HG02571 (cell line): ENCODE measurements around the gene MST1.

Experiments used
- ATAC-seq: cut with Tn5 transposase; IDR thresholded peaks from one replicate; pipeline ENCODE4 v1.9.1; 2021; ENCODE audit warnings: mild to moderate bottlenecking, moderate library complexity; ENCODE audit not compliant: unreplicated experiment

MST1 gene

DNA sequence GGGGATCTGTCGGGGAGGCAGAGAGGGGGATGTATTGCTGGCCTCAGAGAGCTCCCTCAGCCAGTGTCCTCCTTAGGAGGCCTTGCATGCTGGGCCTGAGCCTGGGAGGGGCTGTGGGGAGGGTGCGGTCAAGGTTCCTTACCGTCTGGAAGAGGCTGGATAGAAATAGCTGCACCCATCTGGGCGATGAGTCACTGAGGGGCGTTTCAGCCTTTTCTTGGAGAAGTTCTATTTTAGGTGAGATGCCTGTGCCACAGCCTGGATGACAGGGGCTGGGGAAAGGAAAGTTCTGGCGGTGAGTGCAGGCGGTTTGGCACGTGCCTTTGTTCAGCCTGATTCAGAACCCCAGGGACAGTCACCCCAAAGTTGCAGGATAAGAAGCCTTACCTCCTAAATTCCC, 50.8 kb downstream of the MST1 start:
- no peak for ATAC-seq

DNA sequence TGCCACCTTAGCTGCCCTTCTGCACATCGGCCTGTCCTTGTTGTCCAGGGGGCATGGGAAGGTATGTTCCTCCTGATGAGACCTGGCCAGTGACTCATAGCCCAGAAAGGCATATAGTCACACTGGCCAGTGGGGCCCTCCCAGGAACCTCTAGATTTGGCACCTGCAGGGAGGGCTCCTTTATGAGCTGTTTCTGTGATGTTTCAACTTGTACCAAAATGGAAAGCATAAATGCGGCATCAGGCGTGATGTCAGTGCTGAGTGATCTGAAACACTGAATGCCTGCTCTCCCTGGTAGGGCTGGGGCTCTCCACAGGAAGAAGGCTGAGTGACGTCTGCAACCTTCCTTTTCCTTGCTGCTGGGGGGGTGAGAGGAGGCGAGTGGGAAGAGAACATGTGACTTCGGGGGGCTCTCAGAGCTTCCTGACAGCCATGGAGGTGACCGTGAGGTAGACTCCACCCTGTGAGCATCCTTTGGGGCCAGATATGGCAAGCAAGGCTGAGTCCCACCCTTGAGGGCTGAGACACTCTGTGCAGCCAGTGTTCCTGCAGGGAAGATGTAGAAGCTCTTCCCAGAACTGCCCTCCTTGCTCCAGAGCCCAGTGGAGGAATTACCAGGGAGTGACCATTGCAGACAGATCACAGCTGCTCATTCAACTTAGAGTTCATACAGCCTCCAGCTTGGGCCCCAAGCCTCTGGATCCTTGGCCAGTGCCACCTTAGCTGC, 52.2 kb downstream of the MST1 start:
- no peak for ATAC-seq

DNA sequence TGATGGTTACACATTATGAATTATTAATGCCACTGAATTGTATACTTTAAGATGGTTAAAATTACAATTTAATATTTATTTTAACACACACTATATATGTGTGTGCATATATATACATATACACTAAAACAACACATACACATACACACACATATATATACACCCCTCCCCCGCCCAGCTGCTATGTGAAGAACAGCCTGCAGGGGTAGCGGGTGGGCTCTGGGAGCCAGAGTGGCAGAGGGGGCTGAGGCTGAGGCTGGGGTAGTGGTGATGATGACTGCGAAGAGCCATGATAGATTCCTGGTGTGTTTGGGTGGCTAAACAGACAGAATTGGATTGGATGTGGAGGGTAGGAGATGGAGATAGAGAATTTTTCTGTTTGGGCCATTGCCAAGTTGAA, 54.5 kb downstream of the MST1 start:
- ATAC-seq, result no peak
